B cell (primary cell): ENCODE measurements around the gene TRIM41. TPM values are rescaled to one million over a fixed set of nuclear protein-coding genes. Genes with fewer than 3 reads are reported as not detected.

Experiments
- ATAC-seq: fragments of 200-7000 bp; cut with Tn5 transposase; one replicate; pipeline ENCODE4 v1.10.0; 2021; ENCODE audit warnings: low read depth, mild to moderate bottlenecking, moderate number of reproducible peaks, moderate library complexity
- CTCF ChIA-PET: fragments of 350-600 bp; sonication (Branson Sonifier 250); formaldehyde crosslinking; loops from one replicate; lab custom pipeline; 2021; ENCODE audit warnings: antibody characterized with exemption, inconsistent platforms; lab: Charles Lee
- POLR2A ChIA-PET: fragments of 350-600 bp; sonication (Branson Sonifier 250); formaldehyde crosslinking; loops from one replicate; lab custom pipeline; 2021; ENCODE audit warnings: antibody characterized with exemption; lab: Charles Lee
- DNase-seq: peaks from one replicate; pipeline ENCODE4 v3.0.0; 2013
- H2AFZ ChIP-seq: 2 replicates; pipeline ENCODE4 v1.6.1; 2012; ENCODE audit warnings: mild to moderate bottlenecking, low read depth, low read length; ENCODE audit not compliant: insufficient read depth, poor library complexity, severe bottlenecking
- H3K27ac ChIP-seq, 2 donors: 1 replicate in 1 of 2; 2 replicates in 1 of 2; pipeline ENCODE4 v1.5.1; 2012 to 2013; ENCODE audit warnings: low read length in 2 of 2, mild to moderate bottlenecking in 2 of 2, moderate library complexity in 1 of 2
- H3K27me3 ChIP-seq, 4 experiments: fragments of 200-600 bp in 1 of 4; sonication (generic) in 1 of 4; replicated peaks in 1 of 4; 1 replicate in 2 of 4; 2 replicates in 2 of 4; pipeline versions ENCODE4 v1.6.1 to v1.7.0; 2013 to 2016; ENCODE audit warnings: low read length in 3 of 4, mild to moderate bottlenecking in 2 of 4, mixed read lengths in 1 of 4, moderate library complexity in 1 of 4; ENCODE audit not compliant: insufficient read depth in 4 of 4, control insufficient read depth in 3 of 4; ENCODE audit errors: control extremely low read depth in 1 of 4
- H3K36me3 ChIP-seq, 2 experiments: replicated peaks in 1 of 2; 1 replicate in 1 of 2; 2 replicates in 1 of 2; pipeline versions ENCODE4 v1.6.1 to v1.7.1; 2013; ENCODE audit warnings: low read length in 1 of 2; ENCODE audit not compliant: insufficient read depth in 2 of 2, control insufficient read depth in 1 of 2; ENCODE audit errors: control extremely low read depth in 1 of 2, extremely low read depth in 1 of 2
- H3K4me1 ChIP-seq, 2 donors: fragments of 200-600 bp in 1 of 2; sonication (generic) in 1 of 2; 1 replicate in 1 of 2; 2 replicates in 1 of 2; pipeline versions ENCODE4 v1.5.1 to v1.6.1; 2013 to 2017; ENCODE audit warnings: low read length in 2 of 2; ENCODE audit not compliant: control insufficient read depth in 2 of 2, insufficient read depth in 2 of 2
- H3K4me2 ChIP-seq: replicated peaks from 2 replicates; pipeline ENCODE3; 2012; ENCODE audit warnings: mild to moderate bottlenecking, low read depth, low read length; ENCODE audit not compliant: poor library complexity, severe bottlenecking
- H3K4me3 ChIP-seq, 5 experiments: fragments of 200-600 bp in 1 of 5; sonication (generic) in 1 of 5; 1 replicate in 3 of 5; 2 replicates in 2 of 5; pipeline versions ENCODE4 v1.5.1 to v1.7.0; 2011 to 2016; ENCODE audit warnings: low read length in 4 of 5, mild to moderate bottlenecking in 4 of 5, low read depth in 2 of 5, control low read depth in 1 of 5, moderate library complexity in 1 of 5; ENCODE audit not compliant: insufficient read depth in 1 of 5; ENCODE audit errors: control extremely low read depth in 1 of 5, extremely low read depth in 1 of 5
- H3K79me2 ChIP-seq: fragments of 200-600 bp; sonication (generic); one replicate; pipeline ENCODE4 v1.6.0; 2016; ENCODE audit warnings: low read length; ENCODE audit not compliant: control insufficient read depth, insufficient read depth
- H3K9ac ChIP-seq: fragments of 200-600 bp; sonication (generic); 2 replicates; pipeline ENCODE4 v1.6.1; 2017; ENCODE audit warnings: mild to moderate bottlenecking, low read length, moderate library complexity
- H3K9me3 ChIP-seq, 3 donors: one replicate each; pipeline versions ENCODE4 v1.6.1 to v1.7.1; 2013; ENCODE audit warnings: low read length in 2 of 3; ENCODE audit not compliant: control insufficient read depth in 2 of 3, insufficient read depth in 1 of 3; ENCODE audit errors: control extremely low read depth in 1 of 3
- H4K20me1 ChIP-seq: 2 replicates; pipeline ENCODE4 v1.6.0; 2012; ENCODE audit warnings: mild to moderate bottlenecking, low read length; ENCODE audit not compliant: insufficient read depth, control insufficient read depth, poor library complexity, severe bottlenecking
- H3K27ac Mint-ChIP-seq: one replicate; pipeline ENCODE4 v1.8.0; 2021; ENCODE audit warnings: mixed read lengths
- H3K27me3 Mint-ChIP-seq: one replicate; pipeline ENCODE4 v1.8.0; 2021; ENCODE audit warnings: mixed read lengths
- H3K4me1 Mint-ChIP-seq: one replicate; pipeline ENCODE4 v1.8.0; 2021; ENCODE audit warnings: mixed read lengths
- H3K4me3 Mint-ChIP-seq: one replicate; pipeline ENCODE4 v1.8.0; 2021; ENCODE audit warnings: mixed read lengths
- H3K9me3 Mint-ChIP-seq: one replicate; pipeline ENCODE4 v1.8.0; 2022; ENCODE audit warnings: mixed read lengths; ENCODE audit not compliant: insufficient read depth
- CTCF ChIP-seq: fragments of 200-600 bp; IDR thresholded peaks from one replicate; pipeline ENCODE4 v1.8.0; 2022; ENCODE audit warnings: antibody characterized with exemption, mild to moderate bottlenecking
- EZH2 ChIP-seq: IDR thresholded peaks from 2 replicates; pipeline ENCODE4 v1.6.1; 2012; ENCODE audit warnings: borderline replicate concordance, low read depth, mild to moderate bottlenecking, moderate library complexity, low read length; ENCODE audit not compliant: insufficient read depth, poor library complexity, severe bottlenecking
- WGBS: methylation state at CpG from one replicate; pipeline ENCODE4 v1.1.5; 2013; ENCODE audit warnings: missing lambda C conversion rate; ENCODE audit not compliant: insufficient coverage; 5-methylcytosine and 5-hydroxymethylcytosine counted together
- intact Hi-C: fragments of 100-400 bp; cut with micrococcal nuclease; formaldehyde crosslinking; loops from one replicate; pipeline ENCODE4 v1.10.0; 2022
- polyA plus RNA-seq: library from polyadenylated mRNA; depleted of rRNA; stranded (reverse); fragments of >200 nt; gene quantifications from 2 replicates; pipeline ENCODE4 v1.2.3, GENCODE V29; 2012
- total RNA-seq, 2 donors: library from RNA; stranded (reverse); fragments of 120-200 nt in 1 of 2; gene quantifications; 1 replicate in 1 of 2; 2 replicates in 1 of 2; pipeline versions ENCODE4 v1.2.3 to v1.2.4, GENCODE V29; 2013 to 2022

Gene TRIM41
- total and polyA plus RNA-seq, 2 donors (not counting 1 experiment from before 2014, with no cell fraction given) = 28.4 to 44.3 TPM

GRCh38 chr5:181223729-181224389 lies 778 bp downstream of the TRIM41 start:
- peaks cover 0 to 2% of the 10 kb centered on the region in 2 experiments for H3K36me3 ChIP-seq
- H4K20me1 ChIP-seq = no peaks in the 10 kb centered on the region
- H3K9me3 ChIP-seq = peaks cover 0 to 15% (median 0%) of the 10 kb centered on the region in 3 donors
- Mint-ChIP-seq H3K27me3 (no peaks in the 10 kb centered on the region), H3K9me3 (no peaks in the 10 kb centered on the region), H3K27ac (peak overlapping the region; percentile 98), H3K4me3 (peak overlapping the region; percentile 94), H3K4me1 (peaks cover 51% of the 10 kb centered on the region)
- H3K4me3 ChIP-seq = peak overlapping the region; percentile 68 to 95 (median 89)
- ATAC-seq (peak; percentile 5), DNase-seq (no peak)
- H3K4me2 ChIP-seq = peak overlapping the region; percentile 95
- ChIA-PET CTCF (interaction anchor here (0.9 to 3.8 kb wide), 6 partner anchors 19 to 51 kb away, joined by 3 to 48 read pairs (median 12); partner anchors contain the start of genes RACK1 and TRIM52), POLR2A (interaction anchor here (0.6 to 3.5 kb wide), 11 partner anchors 17 to 623 kb away, joined by 3 to 74 read pairs (median 8); partner anchors contain the start of genes RACK1 and TRIM52)
- peak overlapping the region; percentile 89 for H2AFZ ChIP-seq
- intact Hi-C loops = loop anchor here (1.0 to 2.0 kb wide), 6 partner anchors 20 to 421 kb away; partner anchors contain the start of genes MGAT1, TRIM52 and ZFP62
- TF ChIP-seq CTCF (no peak), EZH2 (no peak)
- H3K27ac ChIP-seq = peak overlapping the region; percentile 95
- H3K27me3 ChIP-seq = no peaks in the 10 kb centered on the region
- H3K9ac ChIP-seq = peak overlapping the region; percentile 79
- WGBS = under 1% methylated on average over 29 of the region's 31 CpGs
- H3K79me2 ChIP-seq = peaks cover 40% of the 10 kb centered on the region
- H3K4me1 ChIP-seq = peaks cover 18 to 35% of the 10 kb centered on the region in 2 donors
